Measurements from ENCODE around the gene AGRN.
A peak's percentile ranks its signal among the peaks of the same experiment; 100 is the strongest.

The AGRN gene

GRCh38 chr1:982765-983436 lies 37.0 kb upstream of the AGRN start:
- TF ChIP-seq EGR1 (IDR thresholded peaks at IDR 0.05) (no peak), CEBPB (IDR thresholded peaks at IDR 0.05) (no peak), RAD21 (IDR thresholded peaks at IDR 0.05; ENCODE audit: low read depth) (no peak), TAF1 (IDR thresholded peaks at IDR 0.05; ENCODE audit: low read depth) (no peak), REST (IDR thresholded peaks at IDR 0.05; ENCODE audit: low read depth) (no peak), ZBTB7A (IDR thresholded peaks at IDR 0.05; ENCODE audit: low read depth) (no peak), YY1 (IDR thresholded peaks at IDR 0.05; ENCODE audit: low read depth) (no peak), CREB1 (IDR thresholded peaks at IDR 0.05; ENCODE audit: low read depth) (no peak), FOXM1 (IDR thresholded peaks at IDR 0.05; ENCODE audit: borderline replicate concordance, low read depth) (no peak), USF1 (IDR thresholded peaks at IDR 0.05) (no peak), EP300 (IDR thresholded peaks at IDR 0.05; ENCODE audit: borderline replicate concordance) (no peak), NFIC (IDR thresholded peaks at IDR 0.05) (no peak), MAX (IDR thresholded peaks at IDR 0.05) (no peak), TEAD4 (IDR thresholded peaks at IDR 0.05) (no peak), TCF12 (IDR thresholded peaks at IDR 0.05; ENCODE audit: low read depth) (no peak)

- TF ChIP-seq YY1 (IDR thresholded peaks at IDR 0.05; ENCODE audit: low read depth), result no peak
- TF ChIP-seq TCF12 (IDR thresholded peaks at IDR 0.05; ENCODE audit: low read depth), result no peak
- no peak for TF ChIP-seq TEAD4 (IDR thresholded peaks at IDR 0.05)
- no peak for TF ChIP-seq EP300 (IDR thresholded peaks at IDR 0.05; ENCODE audit: borderline replicate concordance)
- TF ChIP-seq ZBTB7A (IDR thresholded peaks at IDR 0.05; ENCODE audit: low read depth), result peak; percentile 77
- TF ChIP-seq REST (IDR thresholded peaks at IDR 0.05; ENCODE audit: low read depth), result no peak
- TF ChIP-seq MAX (IDR thresholded peaks at IDR 0.05), result no peak
- no peak for TF ChIP-seq EGR1 (IDR thresholded peaks at IDR 0.05)
- peak; percentile 84 for TF ChIP-seq RAD21 (IDR thresholded peaks at IDR 0.05; ENCODE audit: low read depth)
- TF ChIP-seq USF1 (IDR thresholded peaks at IDR 0.05), result no peak
These were observed 36.0 kb upstream of the AGRN start for GRCh38 chr1:983798-984475.

GRCh38 chr1:984476-984814 lies 35.5 kb upstream of the AGRN start:
- TF ChIP-seq USF1 (IDR thresholded peaks at IDR 0.05) (no peak), ZBTB7A (IDR thresholded peaks at IDR 0.05; ENCODE audit: low read depth) (no peak), CREB1 (IDR thresholded peaks at IDR 0.05; ENCODE audit: low read depth) (no peak), REST (IDR thresholded peaks at IDR 0.05; ENCODE audit: low read depth) (no peak), TEAD4 (IDR thresholded peaks at IDR 0.05) (no peak), EGR1 (IDR thresholded peaks at IDR 0.05) (no peak), FOXM1 (IDR thresholded peaks at IDR 0.05; ENCODE audit: borderline replicate concordance, low read depth) (no peak), NFIC (IDR thresholded peaks at IDR 0.05) (no peak), EP300 (IDR thresholded peaks at IDR 0.05; ENCODE audit: borderline replicate concordance) (no peak), MAX (IDR thresholded peaks at IDR 0.05) (no peak), CEBPB (IDR thresholded peaks at IDR 0.05) (no peak), RAD21 (IDR thresholded peaks at IDR 0.05; ENCODE audit: low read depth) (no peak)
